GM19023 (cell line): ENCODE measurements around the gene GTF2A2.

Experiments
- ATAC-seq: cut with Tn5 transposase; IDR thresholded peaks from one replicate; pipeline ENCODE4 v1.9.1; 2021; ENCODE audit warnings: mild to moderate bottlenecking, moderate library complexity; ENCODE audit not compliant: unreplicated experiment

Gene GTF2A2

GRCh38 chr15:59609730-59610712, 47.3 kb downstream of the GTF2A2 start:
- no peak for ATAC-seq

DNA sequence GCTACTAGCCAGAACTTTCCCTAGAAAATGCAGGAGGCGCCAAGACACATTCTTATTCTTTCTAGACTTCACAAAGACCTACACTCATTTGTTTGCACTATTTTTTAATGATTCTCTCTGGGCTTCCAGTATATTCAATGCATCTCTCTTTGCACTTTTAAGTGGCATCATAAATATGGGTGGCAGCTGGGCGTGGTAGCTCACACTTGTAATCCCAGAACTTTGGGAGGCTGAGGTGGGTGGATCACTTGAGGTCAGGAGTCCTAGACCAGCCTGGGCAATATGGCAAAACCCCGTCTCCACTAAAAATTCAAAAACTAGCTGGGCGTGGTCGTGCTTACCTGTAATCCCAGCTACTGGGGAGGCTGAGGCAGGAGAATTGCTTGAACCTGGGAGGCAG, 51.3 kb downstream of the GTF2A2 start:
- ATAC-seq, result no peak

DNA sequence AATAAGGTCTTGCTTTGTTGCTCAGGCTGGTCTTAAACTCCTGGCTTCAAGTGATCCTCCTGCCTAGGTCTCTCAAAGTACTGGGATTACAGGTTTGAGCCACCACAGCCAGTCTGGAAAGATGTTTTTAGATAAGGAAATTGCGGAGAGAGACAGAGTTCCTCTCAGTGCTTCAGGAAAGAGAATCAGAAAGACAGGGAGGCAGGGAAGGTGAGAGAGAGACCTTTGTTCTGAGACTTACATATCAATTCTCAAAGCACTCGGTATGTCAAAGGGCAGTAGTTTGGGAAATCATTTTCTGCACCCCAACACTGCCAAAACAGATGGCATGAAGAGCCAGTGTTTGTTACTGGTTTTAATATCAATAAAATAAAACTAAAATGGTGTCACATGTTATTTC, 58.9 kb downstream of the GTF2A2 start:
- ATAC-seq, result no peak

GRCh38 chr15:59596640-59597039, 60.7 kb downstream of the GTF2A2 start:
- ATAC-seq, result no peak

- ATAC-seq, result no peak
Measured at GRCh38 chr15:59595434-59595915, 61.8 kb downstream of the GTF2A2 start.

DNA sequence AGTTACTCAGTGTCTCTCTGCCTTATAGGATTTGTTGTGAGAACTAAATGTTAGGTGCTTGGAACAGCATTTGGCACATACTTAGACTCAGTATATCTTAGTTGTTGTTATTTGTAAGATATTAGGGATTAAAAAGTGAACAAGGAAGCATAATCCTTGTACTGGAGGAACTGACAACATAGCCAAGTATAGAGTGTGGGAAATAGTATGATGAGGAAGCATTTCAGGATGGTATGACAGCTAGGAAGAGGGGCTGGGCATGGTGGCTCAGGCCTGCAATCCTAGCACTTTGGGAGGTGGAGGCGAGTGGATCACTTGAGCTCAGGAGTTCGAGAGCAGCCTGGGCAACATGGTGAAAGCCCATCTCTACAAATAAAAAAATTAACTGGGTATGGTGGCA, 62.3 kb downstream of the GTF2A2 start:
- no peak for ATAC-seq

- no peak for ATAC-seq
Measured at GRCh38 chr15:59594493-59594942, 62.8 kb downstream of the GTF2A2 start.

DNA sequence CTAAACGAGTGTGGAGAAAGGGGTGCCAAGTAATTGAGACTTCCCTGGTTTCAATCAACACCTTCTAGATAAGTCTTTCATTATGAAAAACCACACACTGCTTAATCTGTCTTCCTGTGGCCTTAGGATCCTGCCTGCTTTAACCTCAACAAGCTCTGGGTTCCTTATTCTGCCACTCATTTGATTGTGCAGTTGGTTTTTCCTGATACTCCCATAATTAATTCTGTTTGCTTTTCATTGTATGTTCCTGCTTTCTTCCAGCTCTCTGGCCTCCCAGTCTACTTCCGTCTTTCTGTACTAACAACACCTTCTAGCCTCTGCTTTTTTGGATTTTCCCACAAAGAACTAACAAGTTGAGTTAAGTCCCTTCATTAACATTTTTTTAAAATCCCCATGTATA, 66.0 kb downstream of the GTF2A2 start:
- no peak for ATAC-seq

GRCh38 chr15:59590027-59590426, 67.3 kb downstream of the GTF2A2 start:
- no peak for ATAC-seq
